ENCODE results near the gene MICAL3.

GRCh38 chr22:17990147-17990546, 34.2 kb downstream of the MICAL3 start:
- TF ChIP-seq CTCF (conservative IDR thresholded peaks at IDR 0.05; ENCODE audit: low read depth, low read length) (no peak), EZH2 (IDR thresholded peaks at IDR 0.05; ENCODE audit: low read length, unreplicated experiment) (no peak)
